GOT3 (cell line): Measurements from ENCODE around the gene NDUFB10.
A peak's percentile ranks its signal among the peaks of the same experiment; 100 is the strongest.
"Not testable (repeated sequence)": the region's sequence is repeated elsewhere in the genome, so short reads cannot be mapped to it uniquely, and the experiment has no call there.

Experiments used
- DNase-seq: peaks from one replicate; lab custom pipeline; 2025; ENCODE audit warnings: mixed read lengths; lab: John Stamatoyannopoulos, UW

The NDUFB10 gene

GRCh38 chr16:1946495-1947368 is 12.6 kb upstream of the NDUFB10 start:
- DNase-seq: no peak

- DNase-seq: no peak
These were observed 12.0 kb upstream of the NDUFB10 start for GRCh38 chr16:1947369-1947670.

GRCh38 chr16:1949507-1949906 is 9.8 kb upstream of the NDUFB10 start:
- DNase-seq: no peak

GRCh38 chr16:1950047-1950446 is 9.3 kb upstream of the NDUFB10 start:
- no peak for DNase-seq

DNA sequence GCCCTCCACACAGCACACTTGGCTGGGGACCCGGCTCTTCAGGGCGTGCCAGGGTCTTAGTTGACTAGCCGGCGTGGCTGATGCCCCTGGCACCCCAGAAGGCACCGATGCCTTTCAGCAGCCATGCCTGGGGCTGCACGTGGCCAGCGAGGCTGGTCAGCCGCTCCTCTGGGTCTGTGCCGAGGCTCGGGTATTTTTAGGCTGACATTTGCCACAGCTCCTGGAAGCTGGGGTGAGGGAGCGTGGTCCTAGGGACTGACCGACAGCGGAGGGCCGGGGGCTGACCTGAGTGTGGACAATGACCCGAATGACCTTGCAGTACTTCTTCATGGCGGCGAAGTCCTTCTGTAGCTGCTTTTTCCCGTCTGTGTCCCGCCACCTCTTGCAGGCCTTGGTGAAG is 8.8 kb upstream of the NDUFB10 start:
- DNase-seq: no peak

DNA sequence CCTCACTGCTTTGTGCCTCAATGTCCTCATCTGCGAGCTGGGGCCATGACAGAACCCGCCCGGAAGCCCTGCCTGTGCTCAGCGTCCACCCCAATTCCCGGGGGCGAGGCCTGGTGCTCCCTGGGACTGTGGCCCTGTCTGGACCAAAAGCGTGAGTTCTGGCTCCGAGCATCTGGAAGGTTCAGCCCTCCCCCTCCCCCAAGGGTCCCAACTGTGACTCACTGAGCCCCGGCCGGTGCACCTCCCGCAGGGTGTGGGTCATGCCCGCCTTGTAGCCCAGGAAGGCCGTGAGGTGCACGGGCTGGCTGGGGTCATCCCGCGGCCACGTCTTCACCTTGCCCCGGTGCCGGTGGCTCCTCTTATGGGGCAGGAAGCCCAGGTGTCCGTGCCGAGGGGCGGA is 5.6 kb upstream of the NDUFB10 start:
- no peak for DNase-seq

DNA sequence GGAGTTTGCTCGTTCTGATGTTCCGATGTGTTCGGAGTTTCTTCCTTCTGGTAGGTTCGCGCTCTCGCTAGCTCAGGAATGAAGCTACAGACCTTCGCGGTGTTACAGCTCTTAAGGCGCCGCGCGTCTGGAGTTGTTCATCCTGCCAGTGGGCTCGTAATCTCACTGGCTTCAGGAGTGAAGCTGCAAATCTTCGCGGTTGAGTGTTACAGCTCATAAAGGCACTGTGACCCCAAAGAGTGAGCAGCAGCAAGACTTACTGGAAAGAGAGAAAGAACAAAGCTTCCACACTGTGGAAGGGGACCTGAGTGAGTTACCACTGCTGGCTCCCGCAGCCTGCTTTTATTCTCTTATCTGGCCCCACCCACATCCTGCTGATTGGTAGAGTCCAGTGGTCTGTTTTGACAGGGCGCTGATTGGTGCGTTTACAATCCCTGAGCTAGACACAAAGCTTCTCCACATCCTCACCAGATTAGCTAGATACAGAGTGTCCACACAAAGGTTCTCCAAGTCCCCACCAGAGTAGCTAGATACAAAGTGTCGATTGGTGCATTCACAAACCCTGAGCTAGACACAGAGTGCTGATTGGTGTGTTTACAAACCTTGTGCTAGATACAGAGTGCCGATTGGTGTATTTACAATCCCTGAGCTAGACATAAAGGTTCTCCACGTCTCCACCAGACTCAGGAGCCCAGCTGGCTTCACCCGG is 1.8 kb upstream of the NDUFB10 start:
- DNase-seq: not testable (repeated sequence)

DNA sequence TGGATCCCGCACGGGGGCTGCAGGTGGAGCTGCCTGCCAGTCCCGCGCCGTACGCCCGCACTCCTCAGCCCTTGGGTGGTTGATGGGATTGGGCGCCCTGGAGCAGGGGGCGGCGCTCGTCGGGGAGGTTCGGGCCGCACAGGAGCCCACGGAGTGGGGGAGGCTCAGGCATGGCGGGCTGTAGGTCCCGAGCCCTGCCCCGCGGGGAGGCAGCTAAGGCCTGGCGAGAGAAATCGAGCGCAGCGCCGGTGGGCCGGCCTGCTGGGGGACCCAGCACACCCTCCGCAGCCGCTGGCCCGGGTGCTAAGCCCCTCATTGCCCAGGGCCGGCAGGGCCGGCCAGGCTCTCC is 1.2 kb upstream of the NDUFB10 start:
- not testable (repeated sequence) for DNase-seq

DNA sequence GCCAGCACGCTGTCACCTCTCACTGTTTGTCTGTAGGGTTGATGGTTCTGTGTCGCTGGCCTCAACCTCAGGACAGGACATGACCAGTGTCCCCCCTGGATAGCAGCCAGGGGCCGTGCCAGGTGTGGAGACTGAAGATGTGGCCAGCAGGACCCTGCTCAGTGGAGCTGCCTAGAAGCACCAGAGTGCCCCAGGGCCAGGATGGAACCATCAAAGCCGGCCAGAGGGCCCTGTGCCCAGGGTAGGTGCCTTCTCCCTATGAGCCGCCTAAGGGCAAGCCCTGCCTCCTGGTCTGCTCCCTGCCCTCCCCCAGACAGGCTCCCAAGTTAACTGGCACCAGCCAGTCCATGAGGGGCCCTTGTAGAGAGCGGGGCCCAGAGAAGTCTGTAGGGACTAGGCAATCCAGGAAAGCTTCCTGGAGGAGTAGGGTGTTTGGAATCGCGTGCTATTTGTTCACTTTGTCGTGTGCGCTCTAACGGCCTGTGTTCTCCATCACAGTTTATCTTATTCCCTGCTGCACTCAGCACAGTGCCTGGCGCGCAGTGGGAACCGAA is 546 bp upstream of the NDUFB10 start:
- DNase-seq: no peak

DNA sequence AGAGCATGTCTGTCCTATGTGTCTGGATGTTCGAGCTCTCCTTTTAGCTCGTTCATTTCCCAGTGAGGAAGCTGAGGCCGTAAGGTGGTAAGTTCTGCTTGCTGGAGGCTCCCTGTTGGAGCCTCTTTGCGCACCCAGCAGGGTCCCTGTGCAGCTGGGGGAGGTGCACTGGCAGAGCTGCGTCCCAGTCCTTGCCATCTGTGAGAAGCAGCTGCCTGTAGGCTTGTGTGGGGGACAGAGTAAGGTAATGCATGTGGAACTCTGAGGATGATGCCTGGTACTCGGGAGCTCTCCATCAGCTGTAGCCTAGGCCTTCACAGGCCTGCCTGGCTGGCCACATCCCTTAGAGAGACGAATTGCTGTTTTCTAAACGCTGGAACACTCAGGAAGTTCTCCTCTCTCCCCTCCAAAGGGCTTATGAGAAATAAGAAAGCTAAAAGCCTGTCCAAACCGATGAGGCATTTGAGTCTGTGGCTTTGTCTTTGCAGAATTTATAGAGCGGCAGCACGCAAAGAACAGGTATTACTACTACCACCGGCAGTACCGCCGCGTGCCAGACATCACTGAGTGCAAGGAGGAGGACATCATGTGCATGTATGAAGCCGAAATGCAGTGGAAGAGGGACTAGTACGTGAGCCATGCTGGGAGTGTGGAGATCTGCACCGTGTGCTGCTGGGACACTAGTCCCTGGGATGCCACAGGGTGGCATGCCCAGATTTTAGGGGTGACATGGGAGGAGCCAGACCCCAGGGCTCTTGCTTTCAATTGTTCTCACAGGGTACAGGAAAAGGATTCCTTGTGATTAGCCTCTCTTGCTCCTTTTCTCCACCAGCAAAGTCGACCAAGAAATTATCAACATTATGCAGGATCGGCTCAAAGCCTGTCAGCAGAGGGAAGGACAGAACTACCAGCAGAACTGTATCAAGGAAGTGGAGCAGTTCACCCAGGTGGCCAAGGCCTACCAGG is 1.6 kb downstream of the NDUFB10 start:
- DNase-seq: peak; percentile 20

- no peak for DNase-seq
These were observed 2.3 kb downstream of the NDUFB10 start for GRCh38 chr16:1961651-1962067.

- not testable (repeated sequence) for DNase-seq
These were observed 3.1 kb downstream of the NDUFB10 start for GRCh38 chr16:1962161-1963153.

DNA sequence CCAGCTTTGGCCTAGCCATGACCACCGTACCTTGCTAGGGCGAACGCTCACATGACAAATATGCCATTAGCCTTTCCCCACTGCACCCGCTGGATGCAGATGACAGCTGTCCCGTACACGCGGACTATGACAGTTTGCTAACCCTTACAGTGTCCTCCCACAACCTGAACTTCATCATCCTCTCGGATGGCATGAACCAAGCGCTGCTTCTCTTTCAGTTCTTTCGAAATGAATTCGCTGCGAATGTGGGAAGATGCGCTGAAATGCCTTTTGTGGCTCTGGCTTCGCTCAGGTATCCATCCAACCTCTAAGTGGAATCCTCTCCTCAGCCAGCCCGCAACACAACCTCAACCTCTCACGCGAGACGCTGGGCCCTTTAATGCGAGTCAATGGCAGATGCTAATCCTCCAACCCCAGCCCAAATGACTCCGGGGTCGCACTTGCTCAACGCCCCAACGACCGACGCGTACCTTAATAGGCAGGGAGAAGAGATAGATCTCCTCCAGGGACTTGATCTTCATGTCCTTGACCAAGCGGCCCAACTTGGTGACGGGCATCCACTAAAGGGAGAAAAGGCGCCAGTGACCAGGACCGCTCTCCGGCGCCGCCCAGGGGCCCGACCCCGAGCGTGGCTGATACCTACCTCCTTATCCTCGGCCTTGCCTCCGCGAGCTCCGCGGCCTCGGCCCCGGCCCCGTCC is 4.6 kb downstream of the NDUFB10 start:
- no peak for DNase-seq

DNA sequence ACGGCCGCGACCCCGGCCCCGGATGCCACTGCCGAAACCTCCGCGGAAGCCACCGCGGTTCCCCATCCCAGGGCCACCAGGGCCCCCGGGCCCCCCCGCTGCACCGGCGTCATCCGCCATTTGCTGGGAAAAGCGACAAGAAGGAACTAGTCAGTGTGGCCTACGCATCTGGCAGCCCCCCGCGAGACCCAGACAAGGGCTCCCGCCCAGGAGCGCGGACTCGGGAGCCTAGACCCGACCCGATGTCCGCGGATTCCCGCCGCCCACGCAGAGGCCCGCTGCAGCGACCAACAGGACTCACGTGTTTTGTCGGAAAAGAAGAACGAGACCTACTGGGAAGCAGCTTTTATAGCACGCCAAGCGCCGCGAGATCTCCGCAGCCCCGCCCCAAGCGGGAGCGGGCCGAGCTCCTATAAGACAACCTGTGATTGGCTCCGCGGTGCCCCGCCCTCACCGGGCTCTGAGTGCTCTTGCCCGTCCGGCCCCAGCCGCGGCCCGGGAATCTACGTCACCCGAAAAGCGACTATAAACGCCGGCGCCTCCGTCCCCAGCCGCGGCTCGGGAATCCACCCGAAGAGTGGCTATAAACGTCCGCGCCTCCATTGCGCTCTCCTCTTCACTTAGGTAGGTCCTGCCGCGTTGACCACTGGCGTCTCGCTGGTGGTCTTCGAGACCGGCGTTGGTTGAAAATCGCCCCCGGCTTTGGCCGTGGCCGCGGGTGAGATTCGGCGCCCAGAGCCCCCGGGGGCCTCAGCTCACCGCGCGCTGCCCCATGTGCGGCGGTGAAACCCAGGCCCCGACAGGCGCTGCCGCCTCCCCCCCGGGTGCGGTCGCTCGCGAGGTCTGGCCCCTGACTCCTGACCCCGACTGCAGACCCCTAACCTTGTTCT is 5.4 kb downstream of the NDUFB10 start, which contains the start of gene RPS2:
Gene RPS2 (minus strand): TSS at position 321 of the 890 bp plus-strand sequence. CDS start 201 bp downstream, at position 120.
- peak; percentile 97 for DNase-seq

GRCh38 chr16:1965396-1966001 is 6.2 kb downstream of the NDUFB10 start:
- no peak for DNase-seq

DNA sequence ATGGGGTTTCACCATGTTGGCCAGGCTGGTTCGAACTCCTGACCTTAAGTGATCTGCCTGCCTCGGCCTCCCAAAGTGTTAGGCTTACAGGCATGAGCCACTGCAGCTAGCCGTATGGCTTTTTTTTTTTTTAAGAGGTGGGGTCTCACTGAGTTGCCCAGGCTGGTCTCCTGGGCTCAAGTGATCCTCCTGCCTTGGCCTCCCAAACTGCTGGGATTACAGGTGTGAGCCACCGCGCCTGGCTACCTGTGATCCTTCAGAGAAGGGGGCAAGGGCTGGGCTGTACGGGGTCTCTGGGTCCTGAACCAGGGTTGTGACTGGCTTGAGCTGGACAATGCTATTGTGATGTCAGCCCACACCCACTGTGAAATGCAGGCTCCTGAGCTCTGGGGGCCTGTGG is 7.1 kb downstream of the NDUFB10 start, which contains the start of gene RNF151:
Gene RNF151 (plus strand): TSS at position 397 of the 400 bp plus-strand sequence. CDS start 26 bp downstream, outside the sequence.
- no peak for DNase-seq

GRCh38 chr16:1968146-1968953 is 9.0 kb downstream of the NDUFB10 start:
- DNase-seq: no peak
